GM12892 (cell line): Measurements from ENCODE around the gene PLXNB2.
A peak's percentile ranks its signal among the peaks of the same experiment; 100 is the strongest.

Experiments used
- DNase-seq: peaks from one replicate; pipeline ENCODE4 v3.0.0; 2011; ENCODE audit not compliant: insufficient read length
- FAIRE-seq: peaks from 2 replicates; lab custom pipeline; 2011; peaks lifted over from hg19 to GRCh38; lab: Jason Lieb, UNC
- POLR2A ChIP-seq: IDR thresholded peaks from 2 replicates; pipeline ENCODE4 v1.6.1; 2011; ENCODE audit warnings: low read depth, low read length, control low read depth
- POLR2AphosphoS5 ChIP-seq: IDR thresholded peaks from 2 replicates; pipeline ENCODE4 v1.6.1; 2011; ENCODE audit warnings: low read depth, low read length, control low read depth
- TAF1 ChIP-seq: IDR thresholded peaks from 2 replicates; pipeline ENCODE4 v1.6.1; 2011; ENCODE audit warnings: low read depth, mild to moderate bottlenecking, control low read depth, low read length, borderline replicate concordance

The PLXNB2 gene

GRCh38 chr22:50270666-50271394 is 36.6 kb downstream of the PLXNB2 start:
- FAIRE-seq = peak; percentile 76
- DNase-seq = no peak

DNA sequence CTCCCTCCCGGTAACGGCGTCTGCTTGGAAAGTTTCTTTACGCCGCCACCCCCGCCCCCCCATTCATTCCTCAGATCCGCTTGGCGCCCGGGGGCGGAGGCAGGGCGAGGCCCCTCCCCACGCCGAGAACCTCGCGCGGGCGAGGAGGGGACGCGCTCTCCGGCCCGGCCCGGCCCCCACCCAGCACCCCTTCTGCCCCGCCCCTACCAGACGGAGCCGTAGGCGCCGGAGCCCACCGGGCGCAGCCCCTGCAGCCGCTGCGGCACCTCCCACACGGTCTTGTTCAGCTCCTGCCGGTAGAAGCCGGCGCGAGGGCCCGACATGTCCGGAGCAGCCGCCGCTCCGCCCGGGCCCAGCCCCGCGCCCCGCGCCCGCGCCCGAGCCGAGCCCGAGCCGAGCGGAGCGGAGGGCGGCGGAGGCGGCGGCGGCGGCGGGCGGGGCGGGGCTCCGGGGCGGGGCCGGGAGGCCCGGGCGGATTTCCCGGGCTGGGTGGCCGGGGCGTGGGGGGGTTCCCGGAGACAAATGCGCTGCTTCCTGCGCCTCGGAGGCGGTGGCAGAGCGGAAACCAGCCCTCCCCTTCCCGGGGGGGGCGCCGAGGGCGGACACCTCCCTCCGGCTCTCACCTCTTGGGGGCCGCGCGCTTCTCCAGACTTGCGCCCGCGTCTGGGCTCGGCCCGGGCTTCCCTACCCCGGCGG is 37.3 kb downstream of the PLXNB2 start, which contains the start of gene MAPK11:
MAPK11 (minus strand) TSS at position 411 of the 696 bp plus-strand sequence; CDS start at position 323, 88 bp downstream.
- FAIRE-seq (peak; percentile 65), DNase-seq (peak; percentile 71)
- no peak for TF ChIP-seq TAF1
- TF ChIP-seq POLR2A = no peak
- TF ChIP-seq POLR2AphosphoS5 = no peak

More at GRCh38 chr22:50270666-50271394, 36.6 kb downstream of the PLXNB2 start:
- no peak for TF ChIP-seq TAF1
- no peak for TF ChIP-seq POLR2AphosphoS5
- TF ChIP-seq POLR2A = no peak

DNA sequence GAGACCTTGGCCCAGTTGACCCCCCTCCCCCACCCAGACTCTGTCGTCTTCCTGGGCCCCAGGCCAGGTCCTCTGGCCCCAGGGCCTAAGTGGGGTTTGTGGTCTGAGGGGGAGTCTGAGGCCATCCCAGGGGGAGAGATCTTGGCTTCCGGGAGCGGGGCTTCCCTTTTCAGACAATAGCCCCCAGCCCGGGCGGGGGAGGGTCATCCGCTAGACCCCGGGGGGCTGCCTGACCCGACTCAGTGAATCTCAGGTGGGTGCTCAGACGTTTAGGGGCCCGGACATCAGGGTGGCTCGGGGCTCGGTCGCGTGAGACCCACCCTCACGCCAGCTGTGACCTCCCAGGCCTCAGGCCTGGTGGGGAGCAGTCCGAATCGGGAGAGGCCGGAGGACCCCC is 37.9 kb downstream of the PLXNB2 start:
- no peak for FAIRE-seq
- DNase-seq = no peak
- TF ChIP-seq POLR2A (no peak), TAF1 (no peak), POLR2AphosphoS5 (no peak)

DNA sequence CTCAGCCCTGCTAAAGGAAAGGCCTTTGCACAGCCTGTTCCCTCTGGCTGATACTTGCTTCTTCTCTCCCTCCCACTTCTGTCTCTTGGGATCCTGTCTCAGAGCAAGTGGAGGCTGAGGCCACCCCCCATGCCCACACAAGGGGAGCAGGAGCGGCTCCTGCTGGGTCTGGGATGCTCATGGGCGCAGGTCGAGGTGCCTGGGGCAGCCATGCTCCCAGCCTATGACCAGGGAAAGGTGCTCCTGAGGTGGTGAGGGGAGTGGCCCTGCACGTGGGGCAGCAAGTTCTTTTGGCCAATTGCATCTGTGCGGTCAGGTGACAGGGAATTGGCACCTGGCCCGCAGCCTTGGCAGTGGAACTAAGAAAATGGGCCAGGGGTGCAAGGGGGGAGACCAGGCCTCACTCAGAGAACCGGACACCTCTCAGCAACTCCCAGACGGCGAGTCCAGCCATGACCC is 38.8 kb downstream of the PLXNB2 start:
- DNase-seq (no peak), FAIRE-seq (no peak)
- no peak for TF ChIP-seq POLR2A

DNA sequence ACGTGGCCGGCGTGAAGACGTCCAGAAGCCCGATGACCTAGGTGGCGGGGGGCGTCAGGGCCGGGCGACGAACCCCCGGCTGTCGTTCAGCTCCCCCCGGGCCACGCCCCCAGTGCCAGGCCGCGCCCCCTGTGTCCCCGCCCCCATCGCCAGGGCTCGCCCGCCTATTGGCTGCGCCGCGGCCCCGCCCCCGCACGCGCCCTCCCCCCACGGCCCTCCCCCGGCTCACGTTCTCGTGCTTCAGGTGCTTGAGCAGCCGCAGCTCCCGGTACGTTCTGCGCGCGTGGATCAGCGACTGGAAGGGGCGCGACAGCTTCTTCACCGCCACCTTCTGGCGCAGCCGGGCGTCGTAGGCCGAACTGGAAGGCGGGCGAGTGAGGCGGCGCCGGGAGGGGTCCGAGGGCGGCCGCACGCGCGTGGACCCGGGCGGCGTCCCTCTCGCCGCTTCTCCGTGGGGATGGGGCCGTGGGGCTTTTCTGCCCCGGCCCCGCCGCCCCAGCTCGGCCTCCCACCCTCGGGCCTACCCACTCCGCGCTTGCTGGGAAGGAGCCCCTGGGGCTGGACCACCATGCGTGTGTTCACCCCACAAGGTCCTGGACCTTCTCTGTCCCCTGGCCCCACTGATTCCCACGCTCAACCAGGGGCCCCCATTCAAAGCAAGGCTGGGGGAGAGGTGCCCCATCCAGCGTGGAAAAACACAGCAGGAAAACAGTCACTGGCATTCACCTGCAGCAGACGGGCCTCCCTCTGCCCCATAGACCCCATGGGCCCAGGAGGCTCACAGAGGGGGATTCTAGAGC is 39.7 kb downstream of the PLXNB2 start:
- TF ChIP-seq TAF1 = no peak
- DNase-seq = no peak
- peak; percentile 74 for FAIRE-seq

DNA sequence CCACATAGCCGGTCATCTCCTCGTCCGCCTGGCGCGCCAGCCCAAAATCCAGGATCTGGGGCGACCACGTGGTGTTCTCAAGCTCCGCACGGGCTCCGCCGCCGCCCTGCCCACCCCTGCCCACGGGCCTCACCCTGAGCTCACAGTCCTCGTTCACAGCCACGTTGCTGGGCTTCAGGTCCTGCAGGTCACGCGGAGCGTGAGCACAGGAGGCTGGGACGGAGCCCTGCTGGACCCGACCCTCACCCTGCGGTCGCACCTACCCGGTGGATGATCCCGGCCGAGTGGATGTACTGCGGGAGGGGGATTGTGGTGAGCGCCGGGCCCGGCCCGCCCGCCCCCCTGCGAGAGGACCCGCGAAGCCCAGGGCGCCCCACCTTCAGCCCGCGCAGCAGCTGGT is 40.5 kb downstream of the PLXNB2 start:
- FAIRE-seq (no peak), DNase-seq (no peak)
- TF ChIP-seq TAF1 = no peak
- no peak for TF ChIP-seq POLR2A
- TF ChIP-seq POLR2AphosphoS5 = no peak

DNA sequence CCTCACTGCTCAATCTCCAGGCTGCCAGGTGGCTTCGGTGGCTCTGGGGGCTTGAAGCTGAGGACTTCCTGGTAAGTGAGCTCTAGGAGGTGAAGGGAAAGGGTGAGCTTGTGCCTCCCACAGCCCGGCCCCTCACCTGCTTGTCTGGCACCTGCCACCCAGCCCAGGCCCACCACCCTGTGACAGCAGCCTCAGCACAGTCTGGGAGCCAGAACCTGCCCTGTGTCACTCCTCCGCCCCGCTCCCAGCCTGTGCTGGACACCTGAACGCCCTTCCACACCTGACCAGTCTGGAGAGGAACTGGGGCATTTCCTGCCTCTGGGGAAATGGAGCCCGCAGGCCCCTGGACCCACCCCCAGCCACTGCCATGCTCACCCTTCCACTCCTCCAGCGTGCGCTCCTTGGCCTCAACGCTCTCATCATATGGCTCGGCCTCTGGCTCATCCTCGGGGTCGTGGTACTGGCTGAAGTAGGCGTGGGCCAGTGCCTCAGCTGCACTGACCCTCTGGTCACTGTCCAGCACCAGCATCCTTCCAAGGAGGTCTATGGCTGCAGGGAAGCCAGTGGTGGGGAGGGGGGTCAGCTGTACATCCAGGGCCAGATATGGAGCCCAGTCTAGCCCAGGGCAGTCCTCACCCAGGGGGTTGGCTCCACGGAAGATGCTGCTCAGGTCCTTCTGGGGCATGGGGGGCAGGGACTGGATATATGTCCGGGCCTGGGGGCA is 42.3 kb downstream of the PLXNB2 start:
- TF ChIP-seq POLR2A = no peak
- no peak for TF ChIP-seq POLR2AphosphoS5
- TF ChIP-seq TAF1 = no peak
- DNase-seq (no peak), FAIRE-seq (no peak)

GRCh38 chr22:50264104-50264745 is 43.2 kb downstream of the PLXNB2 start:
- no peak for FAIRE-seq
- TF ChIP-seq POLR2AphosphoS5 = no peak
- TF ChIP-seq TAF1 = no peak
- TF ChIP-seq POLR2A = no peak
- DNase-seq = no peak

GRCh38 chr22:50262973-50263617 is 44.4 kb downstream of the PLXNB2 start:
- FAIRE-seq (no peak), DNase-seq (no peak)
- TF ChIP-seq TAF1 = no peak
- TF ChIP-seq POLR2A = no peak
- no peak for TF ChIP-seq POLR2AphosphoS5

GRCh38 chr22:50262460-50262911 is 45.0 kb downstream of the PLXNB2 start:
- FAIRE-seq (peak; percentile 40), DNase-seq (no peak)
- TF ChIP-seq POLR2A (no peak), POLR2AphosphoS5 (no peak), TAF1 (no peak)
